ENCODE measurements around the gene TTLL4. TPM values are rescaled to one million over a fixed set of nuclear protein-coding genes. Genes with fewer than 3 reads are reported as not detected.

The TTLL4 gene
- total and polyA plus RNA-seq, 5 donors from 2014 or later = 4.1 to 19.0 (median 4.8) TPM

DNA sequence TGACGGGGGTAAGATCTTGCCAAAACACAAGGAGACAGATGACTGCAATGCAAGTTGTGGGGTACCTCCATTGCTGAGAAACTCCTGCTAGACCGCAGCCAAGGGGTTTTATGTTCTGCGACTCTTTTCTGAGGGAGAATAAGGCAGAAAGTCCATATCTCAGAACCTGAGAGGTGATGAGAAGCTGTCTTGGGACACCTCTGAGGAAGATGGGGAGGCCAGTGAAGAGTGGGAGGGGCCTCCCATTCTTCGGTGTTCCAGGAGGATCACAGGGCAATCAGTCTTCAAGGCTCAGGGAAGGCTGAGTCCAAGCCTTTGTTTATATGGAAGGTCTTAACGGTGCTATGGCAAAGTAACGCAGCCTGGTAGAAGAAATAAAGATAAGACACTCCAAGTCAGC is 89.4 kb downstream of the TTLL4 start:
- no peak overlapping the region for H3K4me3 Mint-ChIP-seq
- Histone ChIP-seq H3K4me1 (ENCODE audit: control insufficient read depth, insufficient read depth, low read length, poor library complexity, severe bottlenecking) (no peaks in the 10 kb centered on the region), H3K27ac (ENCODE audit: insufficient read depth, low read length, poor library complexity, severe bottlenecking) (no peak overlapping the region), H3K36me3 (ENCODE audit: control insufficient read depth, insufficient read depth, low read length) (no peaks in the 10 kb centered on the region), H3K27me3 (ENCODE audit: control insufficient read depth, insufficient read depth, low read length) (peaks cover 20% of the 10 kb centered on the region), H3K4me3 (ENCODE audit: low read depth, low read length) (no peak overlapping the region), H3K9me3 (ENCODE audit: control insufficient read depth in 2 of 2, low read length in 2 of 2) (peaks cover 4 to 10% of the 10 kb centered on the region in 2 experiments)
- H3K9me3 Mint-ChIP-seq = peaks cover 0 to 10% (median 2%) of the 10 kb centered on the region in 7 donors
- H3K27me3 Mint-ChIP-seq = peaks cover 49% of the 10 kb centered on the region
- no peaks in the 10 kb centered on the region for H3K36me3 Mint-ChIP-seq
- DNase-seq (no peak), ATAC-seq (ENCODE audit: low read depth in 2 of 2) (no peak)
- peaks cover 0 to 2% (median 0%) of the 10 kb centered on the region in 4 donors for H3K4me1 Mint-ChIP-seq
- no peak overlapping the region for H3K27ac Mint-ChIP-seq

DNA sequence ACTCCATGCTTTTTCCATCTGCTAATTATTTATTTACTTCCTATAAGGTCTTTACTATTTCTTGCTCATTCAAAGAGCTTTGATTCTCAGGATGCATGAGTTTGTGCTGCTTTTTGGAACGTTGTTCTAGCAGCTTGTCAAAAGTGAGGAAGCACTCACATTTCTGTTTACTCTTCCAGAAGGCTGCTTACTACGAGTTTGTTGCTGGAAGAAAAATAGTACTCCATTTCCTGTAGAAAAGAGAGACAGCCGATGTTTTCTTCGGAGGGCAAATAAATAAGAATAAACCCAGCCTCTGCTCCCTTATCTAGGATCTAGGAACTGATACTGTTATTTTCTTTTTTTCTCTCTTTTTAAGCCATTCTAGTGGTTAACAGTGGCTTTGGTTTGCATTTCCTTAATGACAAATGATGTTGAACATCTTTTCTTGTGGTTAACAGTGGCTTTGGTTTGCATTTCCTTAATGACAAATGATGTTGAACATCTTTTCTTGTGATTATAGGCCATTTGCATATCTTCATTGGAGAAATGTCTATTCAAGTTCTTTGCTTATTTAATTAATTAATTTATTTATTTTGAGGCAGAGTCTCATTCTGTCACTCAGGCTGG is 91.9 kb downstream of the TTLL4 start:
- ATAC-seq (ENCODE audit: low read depth in 2 of 2) (no peak), DNase-seq (peak in 1 of 3 donors; percentile 20)
- H3K4me3 Mint-ChIP-seq = no peak overlapping the region
- no peaks in the 10 kb centered on the region for H3K36me3 ChIP-seq (ENCODE audit: control insufficient read depth, insufficient read depth, low read length)
- no peak overlapping the region for H3K4me3 ChIP-seq (ENCODE audit: low read depth, low read length)
- H3K36me3 Mint-ChIP-seq = no peaks in the 10 kb centered on the region
- H3K27me3 Mint-ChIP-seq = peaks cover 62% of the 10 kb centered on the region
- H3K27ac Mint-ChIP-seq = no peak overlapping the region
- peaks cover 22% of the 10 kb centered on the region for H3K27me3 ChIP-seq (ENCODE audit: control insufficient read depth, insufficient read depth, low read length)
- peaks cover 0 to 14% (median 5%) of the 10 kb centered on the region in 7 donors for H3K9me3 Mint-ChIP-seq
- H3K27ac ChIP-seq (ENCODE audit: insufficient read depth, low read length, poor library complexity, severe bottlenecking) = no peak overlapping the region
- H3K9me3 ChIP-seq (ENCODE audit: control insufficient read depth in 2 of 2, low read length in 2 of 2) = peaks cover 8 to 13% of the 10 kb centered on the region in 2 experiments
- no peaks in the 10 kb centered on the region for H3K4me1 ChIP-seq (ENCODE audit: control insufficient read depth, insufficient read depth, low read length, poor library complexity, severe bottlenecking)
- H3K4me1 Mint-ChIP-seq = peaks cover 0 to 4% (median 1%) of the 10 kb centered on the region in 4 donors

DNA sequence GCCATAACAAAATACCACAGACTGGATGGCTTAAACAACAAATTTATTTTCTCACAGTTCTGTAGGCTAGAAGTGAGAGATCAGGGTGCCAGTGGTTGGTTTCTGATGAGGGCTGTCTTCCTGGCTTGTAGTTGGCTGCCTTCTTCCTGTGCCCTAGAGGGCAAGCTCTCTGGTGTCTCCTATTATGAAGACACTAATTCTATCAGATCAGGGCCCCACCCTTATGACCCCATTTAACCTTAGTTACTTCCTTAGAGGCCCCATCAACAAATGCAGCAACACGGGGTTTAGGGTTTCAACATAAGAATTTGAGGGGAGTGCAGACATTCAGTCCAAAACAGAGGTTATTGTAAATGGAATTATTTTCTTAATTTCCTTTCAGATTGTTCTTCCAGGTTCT is 94.2 kb downstream of the TTLL4 start:
- Histone ChIP-seq H3K9me3 (ENCODE audit: control insufficient read depth in 2 of 2, low read length in 2 of 2) (peaks cover 8 to 13% of the 10 kb centered on the region in 2 experiments), H3K4me1 (ENCODE audit: control insufficient read depth, insufficient read depth, low read length, poor library complexity, severe bottlenecking) (no peaks in the 10 kb centered on the region), H3K36me3 (ENCODE audit: control insufficient read depth, insufficient read depth, low read length) (no peaks in the 10 kb centered on the region), H3K4me3 (ENCODE audit: low read depth, low read length) (no peak overlapping the region), H3K27ac (ENCODE audit: insufficient read depth, low read length, poor library complexity, severe bottlenecking) (no peak overlapping the region), H3K27me3 (ENCODE audit: control insufficient read depth, insufficient read depth, low read length) (peaks cover 20% of the 10 kb centered on the region)
- DNase-seq = no peak
- Mint-ChIP-seq H3K9me3 (peaks cover 0 to 14% (median 5%) of the 10 kb centered on the region in 7 donors), H3K4me3 (no peak overlapping the region), H3K27me3 (peaks cover 64% of the 10 kb centered on the region), H3K4me1 (peaks cover 0 to 4% (median 1%) of the 10 kb centered on the region in 4 donors), H3K36me3 (no peaks in the 10 kb centered on the region), H3K27ac (no peak overlapping the region)
- ATAC-seq (ENCODE audit: low read depth in 2 of 2) = no peak

Other genes starting within 250 kb of the TTLL4 start
- gene USP37, start 142.5 kb upstream of the TTLL4 start, total RNA-seq = 30.7 TPM
- 10 to 100 TPM in 3 of 4 donors, 1 to 10 TPM in 1; 9.9 to 12.0 (median 11.7) TPM for gene USP37, start 142.5 kb upstream of the TTLL4 start, polyA plus RNA-seq
- gene CNOT9, start 142.0 kb upstream of the TTLL4 start, total RNA-seq = 61.0 TPM
- 10 to 100 TPM; 15.1 to 27.0 (median 22.3) TPM for gene CNOT9, start 142.0 kb upstream of the TTLL4 start, polyA plus RNA-seq
- 0.12 TPM for gene PLCD4, start 102.9 kb upstream of the TTLL4 start, total RNA-seq
- under 1 TPM in 2 of 4 donors, not detected in 2; 0.16 to 0.54 TPM for gene PLCD4, start 102.9 kb upstream of the TTLL4 start, polyA plus RNA-seq
- gene ZNF142, start 51.2 kb upstream of the TTLL4 start, total RNA-seq = 48.8 TPM
- gene ZNF142, start 51.2 kb upstream of the TTLL4 start, polyA plus RNA-seq = 1 to 10 TPM; 5.6 to 8.7 (median 6.4) TPM
- gene BCS1L, start 51.2 kb upstream of the TTLL4 start, total RNA-seq = 25.3 TPM
- 10 to 100 TPM; 11.7 to 15.3 (median 14.3) TPM for gene BCS1L, start 51.2 kb upstream of the TTLL4 start, polyA plus RNA-seq
- 19.5 TPM for gene RNF25, start 38.8 kb upstream of the TTLL4 start, total RNA-seq
- gene RNF25, start 38.8 kb upstream of the TTLL4 start, polyA plus RNA-seq = 10 to 100 TPM; 20.0 to 25.6 (median 22.7) TPM
- 10.5 TPM for gene STK36, start 38.7 kb upstream of the TTLL4 start, total RNA-seq
- 1 to 10 TPM; 1.8 to 3.7 (median 2.6) TPM for gene STK36, start 38.7 kb upstream of the TTLL4 start, polyA plus RNA-seq
- not detected for gene CYP27A1, start 71.3 kb downstream of the TTLL4 start, total RNA-seq
- gene CYP27A1, start 71.3 kb downstream of the TTLL4 start, polyA plus RNA-seq = under 1 TPM in 1 of 4 donors, not detected in 3; 0.13 TPM
- gene PRKAG3, start 121.0 kb downstream of the TTLL4 start, total RNA-seq = not detected
- not detected for gene PRKAG3, start 121.0 kb downstream of the TTLL4 start, polyA plus RNA-seq
- not detected for gene WNT6, start 149.0 kb downstream of the TTLL4 start, total RNA-seq
- gene WNT6, start 149.0 kb downstream of the TTLL4 start, polyA plus RNA-seq = not detected
- 10.8 TPM for gene WNT10A, start 170.0 kb downstream of the TTLL4 start, total RNA-seq
- gene WNT10A, start 170.0 kb downstream of the TTLL4 start, polyA plus RNA-seq = 10 to 100 TPM in 1 of 4 donors, 1 to 10 TPM in 3; 6.3 to 11.0 (median 8.8) TPM
- gene CDK5R2, start 248.8 kb downstream of the TTLL4 start, total RNA-seq = not detected
- not detected for gene CDK5R2, start 248.8 kb downstream of the TTLL4 start, polyA plus RNA-seq